Limb (tissue), 2 donors: Measurements from ENCODE around the gene COL9A1.
"Not testable (repeated sequence)": the region's sequence is repeated elsewhere in the genome, so short reads cannot be mapped to it uniquely, and the experiment has no call there.

Experiments used
- DNase-seq, 2 donors: peaks; one replicate each; pipeline ENCODE4 v3.0.0-alpha.2; 2016; ENCODE audit errors: extremely low spot score in 2 of 2

COL9A1 gene

DNA sequence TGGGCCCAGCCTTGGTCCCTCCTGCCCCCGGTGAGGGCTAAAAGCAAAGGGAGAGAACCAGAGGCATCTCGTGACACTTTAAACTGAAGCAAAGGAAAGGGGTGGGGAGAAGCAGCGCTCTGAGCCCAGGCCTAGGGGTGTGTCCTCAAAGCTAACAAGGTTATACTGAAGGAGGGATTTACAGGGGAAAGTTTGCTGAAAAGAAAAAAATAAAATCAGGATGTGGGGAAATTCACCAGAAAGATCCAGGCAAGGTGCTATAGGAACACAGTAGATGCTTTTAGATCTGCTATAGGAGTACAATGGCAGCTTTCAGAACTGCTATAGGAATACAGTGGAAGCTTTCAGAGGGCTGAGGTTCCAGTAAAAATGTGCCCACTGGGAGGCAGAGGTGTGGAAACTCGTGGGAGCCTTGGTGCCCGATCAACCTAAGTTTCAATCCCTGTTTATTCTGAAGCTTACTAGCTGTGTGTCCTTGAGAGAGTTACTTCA is at the start of gene COL9A1:
Gene COL9A1, minus strand, starts transcription at position 51 of the 492 bp plus-strand sequence. CDS start 160 bp downstream, outside the sequence.
- DNase-seq: peak; percentile 39 to 42

DNA sequence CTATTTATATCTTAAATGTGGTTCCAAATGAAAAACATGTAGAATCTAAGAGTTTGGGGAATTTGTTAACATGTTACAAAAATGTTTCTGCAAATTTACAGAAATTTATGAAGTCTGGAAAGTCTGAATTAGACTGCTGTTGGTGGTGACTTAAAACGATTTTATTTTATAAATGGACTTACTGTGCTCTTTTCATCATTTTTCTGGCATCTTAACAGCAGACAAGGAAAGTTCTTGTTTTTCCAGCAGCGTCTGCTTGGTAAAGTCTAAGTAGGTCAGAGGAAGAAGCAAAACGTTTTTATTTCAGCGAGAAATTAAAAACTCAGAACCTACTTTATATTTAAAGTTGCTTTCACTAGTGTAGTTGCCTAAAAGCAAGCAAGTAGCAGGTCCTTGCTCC is 48.6 kb upstream of the COL9A1 start:
- peak in 1 of 2 donors; percentile 53 for DNase-seq

- DNase-seq: no peak
These were observed 42.7 kb upstream of the COL9A1 start for GRCh38 chr6:70345619-70346018.

- no peak for DNase-seq
These were observed 40.4 kb upstream of the COL9A1 start for GRCh38 chr6:70343313-70343712.

DNA sequence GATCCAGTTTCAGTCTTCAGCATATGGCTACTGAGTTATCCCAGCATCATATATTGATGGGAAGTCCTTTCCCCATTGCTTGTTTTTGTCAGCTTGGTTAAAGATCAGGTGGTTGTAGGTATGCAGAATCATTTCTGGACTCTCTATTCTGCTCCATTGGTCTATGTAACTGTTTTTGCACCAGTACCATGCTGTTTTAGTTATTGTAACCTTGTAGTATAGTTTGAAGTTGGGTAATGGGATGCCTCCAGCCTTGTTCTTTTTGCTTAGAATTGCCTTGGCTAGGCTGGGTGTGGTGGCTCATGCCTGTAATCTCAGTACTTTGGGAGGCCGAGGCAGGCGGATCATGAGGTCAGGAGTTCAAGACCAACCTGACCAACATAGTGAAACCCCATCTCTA is 36.9 kb upstream of the COL9A1 start:
- DNase-seq: not testable (repeated sequence)

- no peak for DNase-seq
These were observed 35.9 kb upstream of the COL9A1 start for GRCh38 chr6:70338775-70339174.

DNA sequence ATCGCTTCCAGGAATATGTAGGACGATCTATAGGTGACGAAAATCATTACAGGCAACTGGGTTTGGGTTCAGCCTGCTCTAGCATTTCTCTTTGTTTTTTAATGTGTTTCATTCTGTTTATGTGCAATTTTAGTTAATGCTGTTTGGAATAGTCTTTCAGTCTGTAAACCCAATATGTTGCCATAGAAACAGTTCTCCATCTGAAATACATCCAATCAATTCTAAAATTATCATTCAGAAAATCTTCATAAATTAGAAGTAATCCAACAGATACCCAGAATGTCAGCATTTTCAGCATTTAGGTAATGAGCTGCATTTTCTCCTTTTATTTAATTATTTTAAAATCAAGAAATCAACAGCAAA is 34.8 kb upstream of the COL9A1 start:
- DNase-seq: no peak

GRCh38 chr6:70336996-70337742 is 34.3 kb upstream of the COL9A1 start:
- no peak for DNase-seq

DNA sequence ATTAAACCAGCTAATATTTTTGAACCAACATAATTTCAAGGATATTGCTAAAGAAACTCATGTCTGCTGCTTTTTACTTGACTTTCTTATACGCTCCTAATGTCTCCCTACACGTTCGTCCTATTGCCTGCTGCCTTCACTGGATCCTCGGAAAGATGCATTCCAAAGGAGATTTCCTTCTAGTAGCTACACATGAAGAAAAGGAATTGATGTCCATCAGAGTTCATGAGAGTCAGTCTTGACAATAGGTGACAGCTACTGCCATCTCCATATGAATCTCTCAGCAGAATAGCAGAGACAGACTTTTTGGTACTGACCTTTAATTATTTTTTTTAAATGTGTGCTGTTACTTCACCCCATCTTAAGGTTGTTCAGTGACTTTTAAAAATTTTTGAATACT is 24.2 kb upstream of the COL9A1 start:
- DNase-seq: no peak

DNA sequence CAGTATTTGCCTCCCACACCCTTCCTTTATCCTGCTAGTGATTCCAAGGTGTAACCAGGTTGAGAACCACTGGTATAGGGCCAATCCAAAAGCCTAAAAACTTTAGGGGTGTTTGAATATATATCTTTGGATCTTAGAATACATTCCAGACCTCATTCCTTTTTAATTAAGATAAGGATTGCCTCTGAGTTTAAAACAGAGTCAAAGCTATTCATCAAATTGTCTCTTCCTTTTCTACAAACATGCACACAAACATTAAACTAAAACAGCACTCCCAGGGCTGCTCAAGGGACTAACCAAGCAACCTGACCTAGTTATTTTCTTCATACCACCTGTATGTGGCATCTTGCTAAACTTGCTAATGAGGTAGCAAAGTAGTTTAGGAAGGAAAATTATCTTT is 22.1 kb upstream of the COL9A1 start:
- no peak for DNase-seq

DNA sequence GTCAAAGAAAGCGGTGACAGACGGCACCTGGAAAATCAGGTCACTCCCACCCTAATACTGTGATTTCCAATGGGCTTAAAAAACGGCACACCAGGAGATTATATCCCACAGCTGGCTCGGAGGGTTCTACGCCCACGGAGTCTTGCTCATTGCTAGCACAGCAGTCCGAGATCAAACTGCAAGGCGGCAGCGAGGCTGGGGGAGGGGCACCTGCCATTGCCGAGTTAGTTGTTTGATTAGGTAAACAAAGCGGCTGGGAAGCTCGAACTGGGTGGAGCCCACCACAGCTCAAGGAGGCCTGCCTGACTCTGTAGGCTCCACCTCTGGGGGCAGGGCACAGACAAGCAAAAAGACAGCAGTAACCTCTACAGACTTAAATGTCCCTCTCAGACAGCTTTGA is 14.9 kb upstream of the COL9A1 start:
- DNase-seq: not testable (repeated sequence)

- no peak for DNase-seq
These were observed 12.3 kb upstream of the COL9A1 start for GRCh38 chr6:70315079-70315751.

DNA sequence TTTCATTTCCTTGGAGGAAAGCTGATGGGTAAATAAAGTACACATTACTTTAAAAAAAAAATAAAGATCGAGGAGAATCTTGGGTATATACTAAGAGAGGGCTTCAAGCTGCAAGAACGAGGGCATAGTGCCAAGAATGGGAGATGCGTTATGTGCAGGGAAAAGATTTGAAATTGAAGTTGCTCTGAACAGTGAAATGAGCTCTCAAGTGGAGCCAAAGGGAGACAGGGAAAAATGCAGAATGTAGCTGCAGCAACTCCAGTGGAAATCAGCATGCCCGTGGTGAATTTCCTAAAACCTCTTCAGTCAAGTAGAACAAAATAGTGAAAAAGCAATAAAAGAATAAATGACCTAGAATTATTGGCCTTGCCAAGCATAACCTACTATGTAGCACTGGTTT is 11.4 kb upstream of the COL9A1 start:
- peak; percentile 27 to 34 for DNase-seq

GRCh38 chr6:70312165-70312745 is 9.4 kb upstream of the COL9A1 start:
- DNase-seq: no peak

GRCh38 chr6:70310063-70310694 is 7.3 kb upstream of the COL9A1 start:
- no peak for DNase-seq

GRCh38 chr6:70309243-70309642 is 6.4 kb upstream of the COL9A1 start:
- DNase-seq: no peak

- DNase-seq: not testable (repeated sequence)
These were observed 5.3 kb upstream of the COL9A1 start for GRCh38 chr6:70308142-70308541.

- DNase-seq: no peak
These were observed 4.1 kb upstream of the COL9A1 start for GRCh38 chr6:70307008-70307407.

DNA sequence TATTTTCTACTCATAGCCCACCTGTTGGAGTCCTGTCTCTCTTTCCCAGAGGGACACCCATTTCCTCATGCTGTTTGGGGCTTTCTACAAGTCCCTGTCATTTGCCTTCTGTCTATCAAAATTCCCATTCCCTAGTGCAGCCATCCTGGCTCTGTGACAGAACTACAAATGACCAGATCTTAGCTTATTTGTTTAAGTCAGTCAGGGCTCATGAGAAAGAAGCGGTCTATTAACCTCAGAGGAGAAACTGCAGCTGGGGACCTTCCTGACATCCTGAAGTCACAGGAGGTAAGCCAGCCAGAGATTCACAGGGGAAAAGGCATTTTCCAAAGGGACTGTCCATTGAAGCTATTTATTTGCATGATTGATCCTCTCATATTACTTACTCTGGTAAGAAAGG is 1.7 kb upstream of the COL9A1 start:
- DNase-seq: no peak

DNA sequence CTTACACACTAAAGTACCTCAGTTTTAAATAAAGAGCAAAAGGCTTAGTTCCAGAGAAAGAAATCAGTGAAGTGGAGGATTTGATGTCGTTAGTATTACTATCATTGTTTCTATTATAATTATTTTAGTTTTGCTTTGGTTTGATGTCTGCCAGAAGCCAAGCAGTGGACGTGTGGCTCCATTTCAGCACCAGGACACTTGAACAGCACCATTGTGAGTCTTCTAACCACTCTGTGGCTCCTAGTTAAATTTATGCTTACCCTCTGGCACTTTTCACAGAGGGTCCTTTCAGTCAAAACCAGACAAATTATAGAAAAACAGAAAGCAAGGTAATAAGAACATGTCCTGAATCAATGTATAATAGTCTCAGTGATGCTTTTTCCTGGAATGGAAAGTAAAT is 3.4 kb downstream of the COL9A1 start:
- DNase-seq: no peak

DNA sequence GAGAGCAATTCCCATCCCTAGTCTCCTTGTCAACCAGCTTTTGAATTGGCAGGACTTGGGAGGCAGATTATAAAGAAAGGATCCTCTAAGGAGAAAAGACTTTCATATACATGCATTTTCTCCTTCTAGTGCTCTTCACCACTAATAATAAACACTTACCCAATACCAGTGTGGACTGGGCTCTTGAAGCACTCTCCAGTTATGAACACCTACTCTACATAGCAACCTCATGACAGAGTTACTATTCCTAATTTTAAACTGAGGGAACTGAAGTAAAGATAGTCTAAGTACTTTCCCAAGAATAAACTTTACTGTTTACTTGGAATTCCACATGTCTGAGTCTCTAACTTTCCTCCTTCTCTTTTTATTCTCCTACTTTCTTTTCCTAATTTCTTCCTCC is 4.8 kb downstream of the COL9A1 start:
- DNase-seq: no peak

DNA sequence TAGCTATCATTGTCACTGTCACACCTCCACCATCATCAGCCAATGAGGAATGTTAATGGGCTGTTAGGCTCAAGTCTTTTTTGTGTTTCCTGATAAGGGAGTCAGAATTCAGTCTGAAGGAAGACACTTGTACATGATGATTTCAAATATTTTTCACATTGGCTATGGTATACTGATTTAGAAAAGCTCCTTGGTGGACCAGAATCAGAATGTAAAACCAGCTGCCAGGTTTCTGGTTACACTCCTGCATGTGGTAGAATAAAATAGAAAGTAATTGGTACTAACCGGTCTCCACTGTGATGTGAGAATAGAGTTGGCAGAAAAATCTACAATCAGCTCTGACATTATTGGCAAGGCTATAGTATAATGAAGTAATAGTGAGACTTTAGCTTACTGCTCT is 10.7 kb downstream of the COL9A1 start:
- no peak for DNase-seq
